Adrenal gland (tissue), 12 donors: ENCODE data around the gene KLHDC10. TPM values are rescaled to one million over a fixed set of nuclear protein-coding genes. Genes with fewer than 3 reads are reported as not detected.

Experiments used
- DNase-seq, 7 donors: peaks; one replicate each; pipeline ENCODE4 v3.0.0-alpha.2; 2019 to 2020
- H3K27ac ChIP-seq, 5 donors: fragments of 200-600 bp; sonication (generic) in 4 of 5; 1 replicate in 3 of 5; 2 replicates in 2 of 5; pipeline versions ENCODE4 v1.5.1 to v1.8.0; 2016 to 2020; ENCODE audit warnings: mild to moderate bottlenecking in 1 of 5
- H3K27me3 ChIP-seq: fragments of 200-600 bp; 2 replicates; pipeline ENCODE4 v1.8.0; 2021
- H3K36me3 ChIP-seq, 2 donors: fragments of 200-600 bp; replicated peaks in 1 of 2; 1 replicate in 1 of 2; 2 replicates in 1 of 2; pipeline versions ENCODE4 v1.5.1 to v1.8.0; 2018 to 2022
- H3K4me1 ChIP-seq, 2 donors: fragments of 200-600 bp; replicated peaks in 1 of 2; 1 replicate in 1 of 2; 2 replicates in 1 of 2; pipeline versions ENCODE4 v1.5.1 to v1.8.0; 2018 to 2021
- H3K4me3 ChIP-seq, 4 donors: fragments of 200-600 bp; sonication (generic) in 3 of 4; one replicate each; pipeline ENCODE4 v1.5.1; 2016 to 2018
- H3K9me3 ChIP-seq, 3 donors: fragments of 200-600 bp; sonication (generic) in 1 of 3; replicated peaks in 1 of 3; 1 replicate in 2 of 3; 2 replicates in 1 of 3; pipeline versions ENCODE4 v1.5.1 to v1.8.0; 2016 to 2021
- POLR2A ChIP-seq, 2 donors: fragments of 450-650 bp; IDR thresholded peaks; one replicate each; pipeline ENCODE4 v1.6.1; 2017; ENCODE audit warnings: antibody characterized with exemption in 2 of 2, mild to moderate bottlenecking in 2 of 2, moderate library complexity in 1 of 2
- WGBS, 4 donors: extraction: QIAGEN DNeasy Blood & Tissue Kit in 2 of 4; methylation state at CpG; one replicate each; pipeline versions ENCODE4 v1.1.5 to v1.1.7; 2013 to 2017; 5-methylcytosine and 5-hydroxymethylcytosine counted together
- intact Hi-C, 2 donors: fragments of 100-400 bp; cut with DNase I; formaldehyde crosslinking; loops; one replicate each; pipeline versions ENCODE4 v1.14.1 to v1.15.0; 2022 to 2023
- polyA plus RNA-seq, 3 donors: library from polyadenylated mRNA; stranded (reverse); fragments of 200-250 nt in 2 of 3; fragments of 350-450 nt in 1 of 3; fragmentation: Illumina TruSeq in 1 of 3; extraction: RNeasy Lipid Tissue Mini Kit (QIAGEN cat#74804) in 1 of 3; gene quantifications; one replicate each; pipeline ENCODE4 v1.2.3, GENCODE V29; 2013 to 2014
- total RNA-seq, 9 donors: library from RNA; depleted of rRNA in 4 of 9; stranded (reverse); fragments of >200 nt in 4 of 9; fragments of 120-200 nt in 1 of 9; fragmentation: NEBNext Ultra II Directional in 1 of 9; extraction: Animal tissue kit (Norgen Biotek cat#: 25700) in 1 of 9; gene quantifications; one replicate each; pipeline versions ENCODE4 v1.1.0 to v1.2.4, GENCODE V29; 2013 to 2023
- TF ChIP-seq, protein P1 (sequence below), 6 experiments: fragments of 450-650 bp in 4 of 6; fragments of 200-600 bp in 2 of 6; sonication (generic) in 1 of 6; IDR thresholded peaks; 1 replicate in 5 of 6; 2 replicates in 1 of 6; pipeline versions ENCODE4 v1.5.1 to v1.8.0; 2016 to 2021; ENCODE audit warnings: antibody characterized with exemption in 6 of 6, mild to moderate bottlenecking in 2 of 6, moderate library complexity in 1 of 6
- donor health status: healthy with polysubstance abuse.
- donor health status: Bipolar disorder and iron deficiency.
- donor health status: DM: yes; HTN: yes; CAD: no.
- donor health status: DM: no; HTN: no; CAD: no.
- donor health status: DM: no; HTN: no; CAD: no.
- donor health status: DM: yes; HTN: yes; CAD: no.

KLHDC10 gene
- total and polyA plus RNA-seq, 12 donors, result 13.4 to 57.2 (median 33.4) TPM

- DNase-seq, result peak; percentile 69 to 85 (median 74)
- H3K27ac ChIP-seq, result no peak overlapping the region
- H3K9me3 ChIP-seq, result no peaks in the 10 kb centered on the region
- 41 to 67% (median 54%) methylated on average over 3 to 31 of the region's 31 CpGs for WGBS, 4 donors
- H3K4me1 ChIP-seq, result peaks cover 7 to 10% of the 10 kb centered on the region in 2 donors
- no peak for TF ChIP-seq POLR2A (IDR thresholded peaks at IDR 0.05)
- TF ChIP-seq, protein P1, sequence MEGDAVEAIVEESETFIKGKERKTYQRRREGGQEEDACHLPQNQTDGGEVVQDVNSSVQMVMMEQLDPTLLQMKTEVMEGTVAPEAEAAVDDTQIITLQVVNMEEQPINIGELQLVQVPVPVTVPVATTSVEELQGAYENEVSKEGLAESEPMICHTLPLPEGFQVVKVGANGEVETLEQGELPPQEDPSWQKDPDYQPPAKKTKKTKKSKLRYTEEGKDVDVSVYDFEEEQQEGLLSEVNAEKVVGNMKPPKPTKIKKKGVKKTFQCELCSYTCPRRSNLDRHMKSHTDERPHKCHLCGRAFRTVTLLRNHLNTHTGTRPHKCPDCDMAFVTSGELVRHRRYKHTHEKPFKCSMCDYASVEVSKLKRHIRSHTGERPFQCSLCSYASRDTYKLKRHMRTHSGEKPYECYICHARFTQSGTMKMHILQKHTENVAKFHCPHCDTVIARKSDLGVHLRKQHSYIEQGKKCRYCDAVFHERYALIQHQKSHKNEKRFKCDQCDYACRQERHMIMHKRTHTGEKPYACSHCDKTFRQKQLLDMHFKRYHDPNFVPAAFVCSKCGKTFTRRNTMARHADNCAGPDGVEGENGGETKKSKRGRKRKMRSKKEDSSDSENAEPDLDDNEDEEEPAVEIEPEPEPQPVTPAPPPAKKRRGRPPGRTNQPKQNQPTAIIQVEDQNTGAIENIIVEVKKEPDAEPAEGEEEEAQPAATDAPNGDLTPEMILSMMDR (IDR thresholded peaks at IDR 0.05), result peak in 1 of 6 experiments; percentile 9
- H3K27me3 ChIP-seq, result no peaks in the 10 kb centered on the region
- intact Hi-C loops, result no loop called here
- no peaks in the 10 kb centered on the region for H3K36me3 ChIP-seq
- no peak overlapping the region for H3K4me3 ChIP-seq
Observed at GRCh38 chr7:130154501-130155317, 84.4 kb downstream of the KLHDC10 start.

DNA sequence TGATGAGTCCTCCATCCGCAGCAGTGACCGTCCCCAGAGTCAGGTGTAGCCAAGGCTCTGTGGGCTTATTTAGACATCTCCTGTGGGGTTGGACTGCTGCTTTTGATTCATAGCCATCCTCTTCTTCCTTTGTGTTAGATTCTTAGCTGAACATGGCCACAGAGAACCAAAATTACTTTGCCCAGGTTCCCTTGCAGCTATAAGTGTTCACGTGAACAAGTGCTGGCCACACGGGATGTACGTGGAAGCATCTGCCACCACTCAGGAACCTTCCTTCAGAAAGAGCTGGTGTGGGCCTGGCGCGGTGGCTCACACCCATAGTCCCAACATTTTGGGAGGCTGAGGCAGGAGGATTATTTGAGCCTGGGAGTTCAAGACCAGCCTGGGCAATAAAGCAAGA, 85.8 kb downstream of the KLHDC10 start:
- Histone ChIP-seq H3K27me3 (no peaks in the 10 kb centered on the region), H3K36me3 (no peaks in the 10 kb centered on the region), H3K4me1 (peaks cover 7 to 10% of the 10 kb centered on the region in 2 donors), H3K27ac (no peak overlapping the region), H3K4me3 (no peak overlapping the region), H3K9me3 (no peaks in the 10 kb centered on the region)
- intact Hi-C loops, result no loop called here
- DNase-seq, result peak in 1 of 7 donors; percentile 39
- TF ChIP-seq, protein P1 (IDR thresholded peaks at IDR 0.05), result no peak
- 96 to 100% (median 97%) methylated on average over 7 of the region's 7 CpGs for WGBS, 4 donors

- Histone ChIP-seq H3K9me3 (no peaks in the 10 kb centered on the region), H3K27me3 (no peaks in the 10 kb centered on the region), H3K27ac (no peak overlapping the region), H3K36me3 (peaks cover 0 to 4% of the 10 kb centered on the region in 2 donors), H3K4me3 (no peak overlapping the region), H3K4me1 (peaks cover 7 to 10% of the 10 kb centered on the region in 2 donors)
- 95 to 97% (median 95%) methylated on average over 7 of the region's 7 CpGs for WGBS, 4 donors
- DNase-seq, result no peak
- TF ChIP-seq, protein P1 (IDR thresholded peaks at IDR 0.05), result no peak
- no peak for TF ChIP-seq POLR2A (IDR thresholded peaks at IDR 0.05)
- intact Hi-C loops, result no loop called here
Observed at GRCh38 chr7:130157700-130158099, 87.4 kb downstream of the KLHDC10 start.

DNA sequence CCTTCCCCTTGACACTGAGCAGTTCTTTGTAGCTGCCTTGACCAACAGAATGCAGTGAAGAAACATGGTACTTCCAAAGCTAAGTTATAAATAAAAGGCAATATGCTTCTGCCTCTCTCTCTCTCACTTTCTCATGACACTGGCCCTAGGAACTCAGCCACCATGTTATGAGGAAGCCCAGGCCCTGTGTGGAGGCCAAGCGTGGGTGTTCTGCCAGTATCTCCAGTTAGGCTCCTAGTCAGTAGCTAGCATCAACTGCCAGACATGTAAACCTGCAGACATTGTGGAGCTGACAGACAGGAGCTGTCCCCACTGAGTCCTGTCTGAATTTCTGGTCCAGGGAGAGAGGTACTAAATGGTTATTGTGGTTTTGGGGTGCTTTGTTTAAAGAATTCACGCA, 89.7 kb downstream of the KLHDC10 start:
- H3K4me3 ChIP-seq, result no peak overlapping the region
- intact Hi-C loops, result no loop called here
- H3K27me3 ChIP-seq, result no peaks in the 10 kb centered on the region
- no peaks in the 10 kb centered on the region for H3K9me3 ChIP-seq
- WGBS, 4 donors, result 98 to 100% (median 100%) methylated on average over 2 of the region's 2 CpGs
- peak in 1 of 7 donors; percentile 31 for DNase-seq
- no peak for TF ChIP-seq POLR2A (IDR thresholded peaks at IDR 0.05)
- TF ChIP-seq, protein P1 (IDR thresholded peaks at IDR 0.05), result no peak
- peaks cover under 1% of the 10 kb centered on the region in 2 donors for H3K4me1 ChIP-seq
- peaks cover 0 to 17% of the 10 kb centered on the region in 2 donors for H3K36me3 ChIP-seq
- no peak overlapping the region for H3K27ac ChIP-seq
